Measurements from ENCODE around the gene ACTN1. TPM values are rescaled to one million over a fixed set of nuclear protein-coding genes. Genes with fewer than 3 reads are reported as not detected.

Gene ACTN1
- total RNA-seq, 2 experiments from 2014 or later = 79.7 to 80.6 TPM

DNA sequence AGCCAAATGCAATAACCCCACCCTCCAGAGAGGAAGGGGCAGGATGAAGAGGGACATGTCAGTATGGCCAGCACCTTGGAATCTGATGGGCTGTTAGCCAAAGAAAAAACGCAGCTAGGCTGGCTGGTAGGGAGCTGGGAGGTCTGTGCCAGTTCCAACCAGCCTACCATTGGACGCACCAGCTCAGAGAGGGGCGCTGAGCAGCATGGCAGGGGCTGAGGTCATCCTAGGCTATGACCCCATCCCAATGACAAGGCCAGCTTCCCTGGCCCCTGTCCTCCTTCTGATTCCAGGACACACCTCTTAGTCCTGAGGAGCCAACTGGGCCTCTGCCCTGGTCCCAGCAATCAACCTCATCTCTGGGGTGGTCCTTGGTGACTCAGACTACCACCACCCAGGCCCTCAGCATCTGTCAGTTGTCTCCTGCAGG is 12.2 kb downstream of the ACTN1 start:
- Mint-ChIP-seq H3K27me3 (ENCODE audit: low read depth) (no peaks in the 10 kb centered on the region), H3K4me3 (no peak overlapping the region), H3K9me3 (no peaks in the 10 kb centered on the region), H3K4me1 (ENCODE audit: low read depth) (peaks cover 99% of the 10 kb centered on the region), H3K36me3 (ENCODE audit: low read depth) (peaks cover 10% of the 10 kb centered on the region), H3K27ac (no peak overlapping the region)
- DNase-seq = no peak
- CTCF ChIA-PET = interaction anchor here (1.2 to 2.0 kb wide), 3 partner anchors 11 to 56 kb away, joined by 3 to 5 read pairs (median 4); no protein-coding TSS in a partner anchor
- intact Hi-C loops (cut with micrococcal nuclease) = no loop called here

DNA sequence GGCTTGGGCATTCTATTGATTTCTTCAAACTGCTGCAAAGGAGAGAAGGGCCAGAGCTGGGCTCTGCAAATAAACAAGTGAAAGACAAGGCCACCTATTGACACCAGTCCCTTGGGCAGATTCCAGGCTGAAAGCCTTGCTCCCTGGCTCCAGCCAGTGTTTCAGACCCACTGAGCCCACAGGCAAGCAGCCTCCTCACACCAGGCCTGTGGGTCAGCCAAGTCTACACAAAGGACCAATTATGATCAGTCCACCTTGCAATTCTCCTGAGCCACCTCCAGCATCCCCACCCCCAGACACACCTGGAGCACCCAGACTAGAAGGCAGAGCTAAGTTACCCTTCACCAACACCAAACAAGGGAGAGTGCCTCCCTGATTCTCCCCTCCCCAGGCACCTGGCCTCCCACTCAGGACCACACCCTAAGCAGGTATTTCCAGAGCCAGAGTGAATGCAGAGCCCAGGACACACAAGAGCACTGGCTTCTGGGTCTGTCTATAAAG is 13.8 kb downstream of the ACTN1 start:
- H3K4me1 Mint-ChIP-seq (ENCODE audit: low read depth) = peaks cover 95% of the 10 kb centered on the region
- no peaks in the 10 kb centered on the region for H3K9me3 Mint-ChIP-seq
- intact Hi-C loops (cut with micrococcal nuclease) = no loop called here
- peaks cover 3% of the 10 kb centered on the region for H3K36me3 Mint-ChIP-seq (ENCODE audit: low read depth)
- no peaks in the 10 kb centered on the region for H3K27me3 Mint-ChIP-seq (ENCODE audit: low read depth)
- no peak overlapping the region for H3K4me3 Mint-ChIP-seq
- CTCF ChIA-PET = interaction anchor here (1.6 kb wide), 1 partner anchor 13 kb away, joined by 3 read pairs; no protein-coding TSS in a partner anchor
- DNase-seq = no peak
- peak overlapping the region; percentile 28 for H3K27ac Mint-ChIP-seq

DNA sequence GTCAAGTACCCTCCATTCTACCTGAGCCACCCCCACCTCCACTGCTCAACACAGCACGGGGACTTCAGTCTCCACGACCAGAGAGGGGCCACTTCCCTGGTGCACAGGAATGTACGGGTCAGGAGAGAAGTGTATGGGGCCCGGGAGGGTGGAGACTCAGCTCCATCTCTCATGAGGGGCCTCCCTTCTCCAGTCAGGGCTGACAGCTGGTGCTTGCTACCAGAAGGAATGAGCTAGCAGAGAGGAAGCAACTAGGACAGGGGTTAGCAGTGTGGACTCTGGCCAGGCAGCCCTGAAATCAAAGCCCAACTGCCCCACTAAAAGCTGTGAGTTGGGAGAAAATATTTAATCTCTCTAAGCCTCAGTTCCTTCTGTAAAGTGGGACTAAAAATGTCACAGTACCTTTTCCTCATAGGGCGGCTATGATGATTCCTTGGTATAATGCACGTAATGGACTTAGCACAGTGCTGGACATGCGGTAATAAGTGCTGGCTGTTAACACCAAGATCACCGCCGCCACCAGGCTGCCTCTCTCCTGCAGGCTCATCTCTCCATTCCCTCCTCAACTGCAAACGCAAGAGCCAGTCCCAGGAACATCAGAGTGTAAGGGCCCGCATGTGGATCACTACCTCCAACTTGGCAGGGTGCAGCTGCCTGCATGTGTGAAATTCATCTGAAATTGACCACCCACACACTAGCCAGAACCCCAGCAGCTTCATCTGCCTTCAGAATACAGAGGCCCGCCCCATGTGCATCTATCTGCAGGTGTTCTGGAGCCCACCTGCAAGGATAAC is 14.6 kb downstream of the ACTN1 start:
- peaks cover 93% of the 10 kb centered on the region for H3K4me1 Mint-ChIP-seq (ENCODE audit: low read depth)
- CTCF ChIA-PET = interaction anchor here (0.6 to 0.7 kb wide), 2 partner anchors 120 to 129 kb away, joined by 4 read pairs; no protein-coding TSS in a partner anchor

DNA sequence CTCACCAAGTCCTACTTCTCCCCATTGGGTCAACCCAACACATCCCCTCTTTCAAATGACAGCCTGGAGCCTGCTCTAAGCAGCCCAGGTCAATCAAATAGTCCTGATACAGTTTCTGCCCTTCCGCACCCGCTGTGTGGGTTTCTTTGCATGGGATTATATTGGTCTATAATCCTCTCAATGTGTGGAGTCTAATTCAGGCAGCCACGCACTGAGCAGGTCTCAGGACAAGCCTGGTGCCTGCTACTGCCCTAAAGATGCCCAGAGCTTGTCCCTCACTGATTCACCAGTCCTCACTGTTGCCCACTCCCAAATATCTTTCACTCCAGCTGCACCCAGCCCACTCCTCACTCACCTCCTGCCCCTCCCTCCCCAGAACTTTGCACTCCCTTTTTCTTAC is 16.4 kb downstream of the ACTN1 start:
- Mint-ChIP-seq H3K36me3 (ENCODE audit: low read depth) (peaks cover 3% of the 10 kb centered on the region), H3K9me3 (no peaks in the 10 kb centered on the region), H3K27ac (no peak overlapping the region), H3K27me3 (ENCODE audit: low read depth) (no peaks in the 10 kb centered on the region), H3K4me3 (no peak overlapping the region), H3K4me1 (ENCODE audit: low read depth) (peaks cover 91% of the 10 kb centered on the region)
- CTCF ChIA-PET = no interaction called here
- intact Hi-C loops (cut with micrococcal nuclease) = no loop called here
- DNase-seq = no peak

More for the DNA sequence above, 14.6 kb downstream of the ACTN1 start:
- Mint-ChIP-seq H3K9me3 (no peaks in the 10 kb centered on the region), H3K27me3 (ENCODE audit: low read depth) (no peaks in the 10 kb centered on the region), H3K4me3 (no peak overlapping the region), H3K27ac (no peak overlapping the region), H3K36me3 (ENCODE audit: low read depth) (peaks cover 3% of the 10 kb centered on the region)
- intact Hi-C loops (cut with micrococcal nuclease) = no loop called here
- DNase-seq = no peak

DNA sequence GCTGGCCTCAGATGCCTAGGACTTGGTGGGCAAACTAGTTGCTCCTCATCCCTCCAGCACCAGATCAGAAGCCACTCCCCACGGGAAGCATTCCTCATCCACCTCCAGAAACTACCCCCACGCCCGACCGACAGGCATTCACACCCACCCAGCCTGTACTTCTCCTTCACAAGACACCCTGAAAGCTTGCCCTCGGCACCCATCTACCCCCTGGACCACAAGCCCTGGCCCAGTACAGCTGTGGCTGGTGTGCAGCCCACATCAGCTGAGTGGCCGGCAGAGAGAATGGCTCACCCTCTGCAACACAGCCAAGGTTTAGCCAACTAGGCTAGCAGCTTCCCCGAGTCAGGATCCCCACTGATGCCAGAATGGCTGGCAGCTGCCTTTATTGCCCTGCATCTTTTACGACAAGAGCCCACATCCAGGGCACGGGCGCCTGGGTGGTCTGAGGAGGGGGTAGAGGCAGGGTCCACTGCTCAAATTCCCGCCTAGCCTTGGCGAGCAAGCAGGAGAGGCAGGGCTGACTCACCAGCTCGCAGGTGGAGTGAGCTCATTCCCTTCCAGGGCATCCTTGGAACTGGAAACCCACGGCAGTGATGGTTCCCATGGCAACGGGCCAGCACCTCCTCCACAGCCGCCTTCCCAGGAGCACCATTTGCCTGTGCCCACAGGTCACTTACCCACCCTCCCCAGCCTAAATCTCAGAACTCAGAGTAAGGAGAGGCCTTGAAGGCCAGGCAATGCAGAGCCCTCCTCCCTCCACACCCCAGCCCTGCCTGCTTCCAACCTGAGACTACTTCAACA is 17.1 kb downstream of the ACTN1 start:
- no peak for DNase-seq
- H3K27me3 Mint-ChIP-seq (ENCODE audit: low read depth) = no peaks in the 10 kb centered on the region
- H3K27ac Mint-ChIP-seq = no peak overlapping the region
- peaks cover 91% of the 10 kb centered on the region for H3K4me1 Mint-ChIP-seq (ENCODE audit: low read depth)
- intact Hi-C loops (cut with micrococcal nuclease) = no loop called here
- CTCF ChIA-PET = interaction anchor here (0.6 kb wide), 1 partner anchor 116 kb away, joined by 4 read pairs; no protein-coding TSS in a partner anchor
- no peak overlapping the region for H3K4me3 Mint-ChIP-seq
- H3K9me3 Mint-ChIP-seq = no peaks in the 10 kb centered on the region
- H3K36me3 Mint-ChIP-seq (ENCODE audit: low read depth) = peaks cover 3% of the 10 kb centered on the region

DNA sequence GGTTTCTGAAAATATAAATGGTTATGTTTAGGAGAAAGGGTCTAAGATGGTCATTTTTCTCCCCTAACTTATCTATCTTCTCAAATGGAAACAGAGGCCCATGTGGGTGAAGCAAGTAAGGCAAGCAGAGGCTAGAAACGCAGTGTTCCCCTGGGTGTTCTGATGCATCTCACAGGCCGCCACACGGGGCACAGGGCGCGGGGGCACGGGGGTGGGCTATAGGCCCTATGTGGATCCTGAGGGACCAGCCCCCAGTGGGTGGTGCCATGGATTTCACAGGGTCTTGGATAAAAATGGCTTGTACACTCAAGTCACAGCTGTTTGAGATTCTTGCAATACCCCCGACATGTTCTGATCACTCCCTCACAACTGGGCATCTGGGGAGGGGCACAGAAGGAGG is 17.7 kb downstream of the ACTN1 start:
- Mint-ChIP-seq H3K27me3 (ENCODE audit: low read depth) (no peaks in the 10 kb centered on the region), H3K36me3 (ENCODE audit: low read depth) (peaks cover 3% of the 10 kb centered on the region), H3K4me3 (no peak overlapping the region), H3K4me1 (ENCODE audit: low read depth) (peaks cover 91% of the 10 kb centered on the region), H3K9me3 (no peaks in the 10 kb centered on the region), H3K27ac (no peak overlapping the region)
- intact Hi-C loops (cut with micrococcal nuclease) = no loop called here
- DNase-seq = no peak
- CTCF ChIA-PET = interaction anchor here (0.6 to 1.3 kb wide), 2 partner anchors 8 to 115 kb away, joined by 3 to 4 read pairs; no protein-coding TSS in a partner anchor

DNA sequence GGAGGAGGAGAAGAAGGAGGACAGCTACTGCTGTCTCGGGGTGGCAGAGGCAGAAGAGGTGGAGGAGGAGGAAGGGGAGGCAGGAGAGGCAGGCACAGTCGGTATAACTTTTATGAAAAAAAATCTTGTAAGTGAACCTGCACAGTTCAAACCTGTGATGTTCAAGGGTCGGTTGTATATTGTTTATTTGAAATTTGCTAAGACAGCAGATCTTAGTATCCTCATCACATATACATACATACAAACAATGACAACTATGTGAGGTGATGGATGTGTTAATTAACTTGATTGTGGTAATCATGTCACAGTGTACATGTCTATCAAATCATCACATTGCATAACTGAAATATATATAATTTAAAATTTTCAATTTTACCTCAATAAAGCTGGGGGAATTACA is 19.0 kb downstream of the ACTN1 start:
- peaks cover 91% of the 10 kb centered on the region for H3K4me1 Mint-ChIP-seq (ENCODE audit: low read depth)
- intact Hi-C loops (cut with micrococcal nuclease) = no loop called here
- no peak overlapping the region for H3K4me3 Mint-ChIP-seq
- no peaks in the 10 kb centered on the region for H3K27me3 Mint-ChIP-seq (ENCODE audit: low read depth)
- no peaks in the 10 kb centered on the region for H3K36me3 Mint-ChIP-seq (ENCODE audit: low read depth)
- CTCF ChIA-PET = interaction anchor here (1.3 to 2.1 kb wide), 2 partner anchors 9 to 49 kb away, joined by 3 to 11 read pairs; no protein-coding TSS in a partner anchor
- H3K27ac Mint-ChIP-seq = peak overlapping the region; percentile 6
- no peaks in the 10 kb centered on the region for H3K9me3 Mint-ChIP-seq
- DNase-seq = no peak

DNA sequence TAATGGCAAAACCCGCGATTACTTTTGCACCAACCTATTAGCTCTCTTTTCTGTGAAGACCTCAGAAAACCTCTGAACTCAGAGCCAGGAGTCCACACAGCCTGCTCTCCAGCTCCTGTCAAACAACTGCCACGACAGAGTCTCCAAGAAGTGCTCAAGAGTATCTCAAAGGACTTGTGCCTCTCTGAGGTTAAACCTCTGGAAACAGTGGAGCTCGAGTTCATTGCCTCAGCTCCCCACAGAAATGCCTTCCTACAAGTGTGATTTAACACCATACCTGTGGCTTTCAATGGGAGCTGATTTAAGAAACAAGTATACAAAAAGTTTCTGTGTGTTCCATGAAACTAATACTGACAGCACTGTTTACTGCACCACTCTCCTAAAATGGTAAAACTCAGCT is 20.1 kb downstream of the ACTN1 start:
- H3K4me3 Mint-ChIP-seq = no peak overlapping the region

DNA sequence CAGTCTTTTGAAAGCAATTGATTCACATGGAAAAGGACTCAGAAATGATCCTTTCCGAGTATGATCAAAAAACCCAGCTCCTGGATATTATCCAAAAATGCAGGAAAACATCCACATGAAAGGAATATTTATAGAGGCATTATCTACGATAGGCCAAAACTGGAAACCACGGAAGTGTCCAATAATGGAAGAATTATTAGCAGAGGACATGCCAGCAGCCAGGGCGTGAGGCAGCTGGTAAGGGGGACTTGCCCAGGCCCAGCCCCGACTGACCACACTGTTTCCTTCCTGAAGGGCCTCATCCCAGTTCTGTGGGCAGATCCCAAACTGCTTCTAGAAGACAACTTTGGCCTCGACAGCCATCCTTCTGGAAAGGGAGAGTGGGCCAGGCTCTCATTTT is 20.5 kb downstream of the ACTN1 start:
- CTCF ChIA-PET = interaction anchor here (0.6 to 2.1 kb wide), 4 partner anchors 10 to 51 kb away, joined by 3 to 11 read pairs (median 4); no protein-coding TSS in a partner anchor
- Mint-ChIP-seq H3K9me3 (no peaks in the 10 kb centered on the region), H3K27ac (no peak overlapping the region), H3K4me1 (ENCODE audit: low read depth) (peaks cover 86% of the 10 kb centered on the region), H3K36me3 (ENCODE audit: low read depth) (no peaks in the 10 kb centered on the region), H3K4me3 (no peak overlapping the region), H3K27me3 (ENCODE audit: low read depth) (no peaks in the 10 kb centered on the region)
- intact Hi-C loops (cut with micrococcal nuclease) = no loop called here
- no peak for DNase-seq

More for the DNA sequence above, 20.1 kb downstream of the ACTN1 start:
- no peaks in the 10 kb centered on the region for H3K9me3 Mint-ChIP-seq
- H3K4me1 Mint-ChIP-seq (ENCODE audit: low read depth) = peaks cover 88% of the 10 kb centered on the region
- no peak for DNase-seq
- peak overlapping the region; percentile 55 for H3K27ac Mint-ChIP-seq
- intact Hi-C loops (cut with micrococcal nuclease) = no loop called here
- no peaks in the 10 kb centered on the region for H3K36me3 Mint-ChIP-seq (ENCODE audit: low read depth)
- CTCF ChIA-PET = interaction anchor here (0.6 to 2.1 kb wide), 4 partner anchors 10 to 51 kb away, joined by 3 to 11 read pairs (median 4); no protein-coding TSS in a partner anchor
- no peaks in the 10 kb centered on the region for H3K27me3 Mint-ChIP-seq (ENCODE audit: low read depth)

DNA sequence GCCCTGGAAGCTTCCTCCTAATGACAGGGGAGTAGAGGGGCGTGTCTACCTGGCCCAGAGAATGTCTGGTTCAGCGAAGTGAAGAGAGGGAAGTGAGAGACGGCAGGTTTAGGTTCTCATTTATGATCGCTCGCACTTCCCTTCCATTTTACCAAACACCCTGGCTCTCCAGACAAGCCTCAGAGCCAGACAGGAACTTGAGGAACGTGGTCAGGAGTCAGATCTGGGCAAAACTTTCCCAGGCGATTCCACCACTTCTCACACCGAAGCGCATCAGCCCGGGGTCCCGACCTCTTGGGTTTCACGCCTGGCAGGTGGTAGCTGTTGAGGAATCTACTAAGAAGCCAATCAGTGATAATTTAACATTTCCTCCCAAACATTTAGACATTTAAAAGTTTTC is 21.3 kb downstream of the ACTN1 start:
- no peaks in the 10 kb centered on the region for H3K36me3 Mint-ChIP-seq (ENCODE audit: low read depth)
- H3K9me3 Mint-ChIP-seq = no peaks in the 10 kb centered on the region
- no peaks in the 10 kb centered on the region for H3K27me3 Mint-ChIP-seq (ENCODE audit: low read depth)
- intact Hi-C loops (cut with micrococcal nuclease) = no loop called here
- peaks cover 85% of the 10 kb centered on the region for H3K4me1 Mint-ChIP-seq (ENCODE audit: low read depth)
- H3K4me3 Mint-ChIP-seq = no peak overlapping the region
- no peak for DNase-seq
- CTCF ChIA-PET = interaction anchor here (1.0 to 1.8 kb wide), 2 partner anchors 10 to 11 kb away, joined by 3 read pairs; no protein-coding TSS in a partner anchor
- H3K27ac Mint-ChIP-seq = no peak overlapping the region

DNA sequence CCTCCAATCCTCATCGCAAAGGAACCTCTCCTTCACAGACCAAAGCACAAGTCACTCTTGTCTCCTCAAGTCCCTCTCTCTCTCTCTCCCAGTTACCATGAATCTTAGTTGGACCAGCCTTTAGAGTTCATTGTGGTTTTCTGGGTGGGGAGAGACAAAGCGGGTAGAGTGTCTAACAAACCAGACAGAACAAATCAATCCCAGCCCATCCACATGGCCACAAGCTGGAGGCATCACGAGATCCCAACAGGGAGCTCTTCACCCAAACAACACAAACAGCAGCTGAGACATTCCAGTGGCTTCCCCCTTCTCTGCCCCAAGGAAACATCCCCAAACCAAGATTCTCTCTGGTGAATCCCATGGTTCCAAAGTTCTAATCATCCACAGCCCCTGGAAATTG is 22.4 kb downstream of the ACTN1 start:
- no peak overlapping the region for H3K27ac Mint-ChIP-seq
- H3K4me3 Mint-ChIP-seq = no peak overlapping the region
- intact Hi-C loops (cut with micrococcal nuclease) = no loop called here
- CTCF ChIA-PET = interaction anchor here (0.8 to 2.2 kb wide), 6 partner anchors 8 to 46 kb away, joined by 3 to 8 read pairs (median 6); no protein-coding TSS in a partner anchor
- no peaks in the 10 kb centered on the region for H3K27me3 Mint-ChIP-seq (ENCODE audit: low read depth)
- no peak for DNase-seq
- H3K36me3 Mint-ChIP-seq (ENCODE audit: low read depth) = no peaks in the 10 kb centered on the region
- peaks cover 84% of the 10 kb centered on the region for H3K4me1 Mint-ChIP-seq (ENCODE audit: low read depth)
- H3K9me3 Mint-ChIP-seq = no peaks in the 10 kb centered on the region

DNA sequence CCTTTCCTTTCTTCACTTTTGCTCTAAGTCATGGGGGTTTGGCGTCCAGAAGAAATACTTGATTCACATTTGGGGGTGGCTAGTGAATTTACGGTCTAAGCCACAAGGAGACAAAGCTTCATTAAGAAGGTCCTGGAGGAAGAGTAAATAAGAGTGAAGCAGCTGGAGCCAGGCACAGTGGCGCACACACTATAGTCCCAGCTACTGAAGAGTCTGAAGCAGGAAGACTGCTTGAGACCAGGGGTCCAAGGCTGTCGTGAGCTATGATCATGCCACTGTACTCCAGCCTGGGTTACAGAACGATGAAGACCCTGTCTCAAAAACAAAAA is 23.3 kb downstream of the ACTN1 start:
- no peak overlapping the region for H3K4me3 Mint-ChIP-seq
- H3K27me3 Mint-ChIP-seq (ENCODE audit: low read depth) = no peaks in the 10 kb centered on the region
- H3K36me3 Mint-ChIP-seq (ENCODE audit: low read depth) = no peaks in the 10 kb centered on the region
- peak overlapping the region; percentile 15 for H3K27ac Mint-ChIP-seq
- H3K9me3 Mint-ChIP-seq = no peaks in the 10 kb centered on the region
- DNase-seq = no peak
- CTCF ChIA-PET = interaction anchor here (0.8 to 2.2 kb wide), 3 partner anchors 11 to 45 kb away, joined by 5 to 8 read pairs (median 7); no protein-coding TSS in a partner anchor
- peaks cover 85% of the 10 kb centered on the region for H3K4me1 Mint-ChIP-seq (ENCODE audit: low read depth)
- intact Hi-C loops (cut with micrococcal nuclease) = no loop called here
